Endothelial cell (in vitro differentiated cells): ENCODE data around the gene CCDC51. TPM values are rescaled to one million over a fixed set of nuclear protein-coding genes. Genes with fewer than 3 reads are reported as not detected.
"Not testable (repeated sequence)": the region's sequence is repeated elsewhere in the genome, so short reads cannot be mapped to it uniquely, and the experiment has no call there.

Experiments
- DNase-seq: peaks from one replicate; pipeline ENCODE4 v3.0.0; 2021; ENCODE audit warnings: low spot score
- H3K27ac Mint-ChIP-seq: one replicate; pipeline ENCODE4 v1.8.0; 2021; ENCODE audit warnings: mixed read lengths, inconsistent platforms; ENCODE audit not compliant: unreplicated experiment
- H3K27me3 Mint-ChIP-seq: one replicate; pipeline ENCODE4 v1.8.0; 2021; ENCODE audit warnings: mild to moderate bottlenecking, moderate library complexity, mixed read lengths, inconsistent platforms; ENCODE audit not compliant: unreplicated experiment
- H3K36me3 Mint-ChIP-seq: one replicate; pipeline ENCODE4 v1.8.0; 2021; ENCODE audit warnings: mild to moderate bottlenecking, low read depth, mixed read lengths, inconsistent platforms; ENCODE audit not compliant: unreplicated experiment
- H3K4me1 Mint-ChIP-seq: one replicate; pipeline ENCODE4 v1.8.0; 2021; ENCODE audit warnings: mild to moderate bottlenecking, mixed read lengths, inconsistent platforms; ENCODE audit not compliant: unreplicated experiment
- H3K4me3 Mint-ChIP-seq: one replicate; pipeline ENCODE4 v1.8.0; 2021; ENCODE audit warnings: mild to moderate bottlenecking, mixed read lengths, inconsistent platforms; ENCODE audit not compliant: unreplicated experiment
- H3K9me3 Mint-ChIP-seq: one replicate; pipeline ENCODE4 v1.8.0; 2021; ENCODE audit warnings: mixed read lengths, inconsistent platforms; ENCODE audit not compliant: unreplicated experiment
- CTCF ChIP-seq: fragments of 200-600 bp; sonication (generic); IDR thresholded peaks from one replicate; pipeline ENCODE4 v1.5.0; 2021; ENCODE audit warnings: antibody characterized with exemption; ENCODE audit not compliant: unreplicated experiment
- total RNA-seq: library from RNA; stranded (reverse); fragmentation: NEBNext Ultra II Directional; extraction: Animal tissue kit (Norgen Biotek cat#: 25700); gene quantifications from one replicate; pipeline ENCODE4 v1.2.1, GENCODE V29; 2021; ENCODE audit not compliant: unreplicated experiment

The CCDC51 gene
- total RNA-seq, 1 donor from 2014 or later: 11.8 TPM

- no peak for TF ChIP-seq CTCF
- Mint-ChIP-seq H3K4me3 (no peak overlapping the region), H3K9me3 (no peaks in the 10 kb centered on the region), H3K4me1 (peaks cover 10% of the 10 kb centered on the region), H3K27me3 (peaks cover 4% of the 10 kb centered on the region), H3K36me3 (peaks cover 29% of the 10 kb centered on the region), H3K27ac (no peak overlapping the region)
- peak; percentile 2 for DNase-seq
Observed at GRCh38 chr3:48403533-48404439, 36.1 kb downstream of the CCDC51 start.

GRCh38 chr3:48402907-48403306 lies 37.0 kb downstream of the CCDC51 start:
- peaks cover 23% of the 10 kb centered on the region for H3K36me3 Mint-ChIP-seq
- H3K27me3 Mint-ChIP-seq: peaks cover 4% of the 10 kb centered on the region
- no peaks in the 10 kb centered on the region for H3K9me3 Mint-ChIP-seq
- TF ChIP-seq CTCF: no peak
- H3K4me1 Mint-ChIP-seq: peaks cover 10% of the 10 kb centered on the region
- no peak overlapping the region for H3K4me3 Mint-ChIP-seq
- H3K27ac Mint-ChIP-seq: no peak overlapping the region
- DNase-seq: peak; percentile 0

DNA sequence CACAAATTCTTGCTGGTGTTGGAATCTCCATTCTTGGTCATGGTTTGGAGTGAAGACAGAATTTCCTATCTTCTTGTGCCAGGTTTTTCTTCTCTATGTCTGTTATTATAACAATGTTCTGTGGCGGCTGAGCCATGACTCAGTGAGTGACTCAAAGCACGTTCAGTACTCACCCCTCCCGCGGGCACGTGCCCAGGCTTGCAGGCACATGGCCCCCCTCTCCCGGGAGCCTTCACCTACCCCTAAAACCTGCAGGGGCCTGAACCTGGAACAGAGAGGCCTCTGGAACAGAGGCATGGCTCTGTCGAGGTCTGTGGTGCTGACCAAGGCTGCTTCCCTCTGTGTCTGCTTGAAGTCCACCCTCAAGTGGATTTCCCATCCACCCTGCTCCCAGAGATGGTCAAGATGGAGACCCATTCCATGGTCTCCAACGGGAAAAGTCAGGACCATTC lies 37.6 kb downstream of the CCDC51 start:
- Mint-ChIP-seq H3K4me1 (peaks cover 11% of the 10 kb centered on the region), H3K36me3 (peaks cover 18% of the 10 kb centered on the region), H3K4me3 (no peak overlapping the region), H3K27ac (no peak overlapping the region), H3K27me3 (peaks cover 9% of the 10 kb centered on the region), H3K9me3 (no peaks in the 10 kb centered on the region)
- peak; percentile 2 for DNase-seq
- TF ChIP-seq CTCF: no peak

GRCh38 chr3:48401434-48401901 lies 38.5 kb downstream of the CCDC51 start:
- not testable (repeated sequence) for H3K27me3 Mint-ChIP-seq, H3K27ac Mint-ChIP-seq, H3K9me3 Mint-ChIP-seq, H3K4me3 Mint-ChIP-seq, H3K4me1 Mint-ChIP-seq
- peak; percentile 2 for DNase-seq
- peaks cover 15% of the 10 kb centered on the region for H3K36me3 Mint-ChIP-seq

GRCh38 chr3:48400824-48401433 lies 39.0 kb downstream of the CCDC51 start:
- H3K27ac Mint-ChIP-seq: no peak overlapping the region
- H3K9me3 Mint-ChIP-seq: no peaks in the 10 kb centered on the region
- H3K4me1 Mint-ChIP-seq: peaks cover 4% of the 10 kb centered on the region
- peaks cover 7% of the 10 kb centered on the region for H3K27me3 Mint-ChIP-seq
- H3K36me3 Mint-ChIP-seq: peaks cover 9% of the 10 kb centered on the region
- DNase-seq: peak; percentile 36
- TF ChIP-seq CTCF: peak; percentile 76
- H3K4me3 Mint-ChIP-seq: peak overlapping the region; percentile 51
